ENCODE measurements around the gene PTGES2.
"Not testable (repeated sequence)": the region's sequence is repeated elsewhere in the genome, so short reads cannot be mapped to it uniquely, and the experiment has no call there.

The PTGES2 gene

DNA sequence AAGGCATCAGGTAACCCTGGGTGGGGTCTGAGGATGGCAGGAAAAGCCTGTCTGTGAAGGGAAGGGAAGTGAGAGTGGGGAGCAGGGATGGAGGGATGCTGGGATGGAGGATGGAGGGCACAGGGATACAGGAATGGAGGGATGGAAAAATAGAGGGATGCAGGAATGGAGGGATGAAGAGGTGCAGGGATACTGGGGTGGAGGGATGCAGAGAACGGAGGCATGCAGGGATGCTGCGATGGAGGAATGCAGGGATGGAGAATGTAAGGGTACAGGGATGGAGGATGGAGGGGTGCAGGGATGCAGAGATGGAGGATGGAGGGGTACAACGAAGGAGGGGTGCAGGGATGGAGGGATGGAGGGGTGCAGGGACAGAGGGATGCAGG lies 9.1 kb downstream of the PTGES2 start:
- Histone ChIP-seq H3K36me3 (ENCODE audit: control insufficient read depth, insufficient read depth, low read length) (peaks cover 33% of the 10 kb centered on the region), H3K9me3 (ENCODE audit: control insufficient read depth, low read length) (no peaks in the 10 kb centered on the region), H3K27ac (ENCODE audit: insufficient read depth, low read length, poor library complexity, severe bottlenecking) (no peak overlapping the region), H3K4me3 (ENCODE audit: insufficient read depth, low read depth, low read length, poor library complexity, severe bottlenecking) (no peak overlapping the region), H3K4me1 (ENCODE audit: control insufficient read depth, insufficient read depth, low read length, poor library complexity, severe bottlenecking) (peaks cover 5% of the 10 kb centered on the region), H3K27me3 (replicated peaks; ENCODE audit: control insufficient read depth, insufficient read depth, low read length, poor library complexity, severe bottlenecking) (no peaks in the 10 kb centered on the region)
- DNase-seq: no peak

DNA sequence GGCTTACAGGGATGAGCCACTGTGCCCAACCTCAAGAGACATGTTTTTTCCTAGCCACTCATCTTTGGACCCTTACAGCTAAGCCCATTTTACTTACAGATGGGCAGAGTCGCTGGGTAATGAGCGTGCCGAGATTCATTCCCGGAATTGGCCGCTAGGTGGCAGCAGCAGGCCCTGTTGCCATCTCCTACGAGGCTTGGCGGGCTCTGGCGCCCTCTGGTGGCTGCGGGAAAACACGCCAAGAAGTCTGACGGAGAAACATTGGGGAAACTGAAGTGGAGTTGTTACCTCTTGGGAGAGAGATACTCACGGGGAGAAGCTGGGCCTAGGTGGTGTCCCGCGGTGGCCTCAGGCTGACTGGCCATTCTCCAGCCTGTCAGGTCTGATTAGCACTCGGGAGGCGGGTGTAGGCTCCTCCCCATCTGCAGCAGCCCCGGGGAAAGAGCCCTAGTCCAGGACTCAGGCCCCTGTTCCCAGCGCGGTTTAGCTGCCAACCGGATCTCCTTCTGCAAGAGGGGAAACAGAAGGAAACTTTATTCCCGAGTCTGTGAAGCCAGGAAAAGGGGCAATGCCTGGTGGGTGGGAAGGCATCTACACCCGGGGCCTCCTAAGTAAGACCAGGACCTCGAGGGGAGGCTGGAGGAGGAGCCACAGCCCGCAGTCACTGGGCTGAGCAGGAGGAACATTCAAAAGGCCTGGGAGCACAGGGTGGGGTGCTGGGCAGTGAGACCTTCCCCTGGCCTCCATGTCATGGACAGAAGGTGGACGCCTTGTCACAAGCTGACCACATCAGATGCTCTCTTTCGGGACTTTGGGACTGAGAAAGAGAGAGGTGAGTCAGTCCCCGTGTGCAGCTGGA lies 9.7 kb downstream of the PTGES2 start:
- Histone ChIP-seq H3K27me3 (replicated peaks; ENCODE audit: control insufficient read depth, insufficient read depth, low read length, poor library complexity, severe bottlenecking) (no peaks in the 10 kb centered on the region), H3K4me1 (ENCODE audit: control insufficient read depth, insufficient read depth, low read length, poor library complexity, severe bottlenecking) (peaks cover 5% of the 10 kb centered on the region), H3K36me3 (ENCODE audit: control insufficient read depth, insufficient read depth, low read length) (peaks cover 31% of the 10 kb centered on the region), H3K27ac (ENCODE audit: insufficient read depth, low read length, poor library complexity, severe bottlenecking) (no peak overlapping the region), H3K4me3 (ENCODE audit: insufficient read depth, low read depth, low read length, poor library complexity, severe bottlenecking) (no peak overlapping the region), H3K9me3 (ENCODE audit: control insufficient read depth, low read length) (no peaks in the 10 kb centered on the region)
- peak; percentile 81 to 93 (median 91) for DNase-seq

DNA sequence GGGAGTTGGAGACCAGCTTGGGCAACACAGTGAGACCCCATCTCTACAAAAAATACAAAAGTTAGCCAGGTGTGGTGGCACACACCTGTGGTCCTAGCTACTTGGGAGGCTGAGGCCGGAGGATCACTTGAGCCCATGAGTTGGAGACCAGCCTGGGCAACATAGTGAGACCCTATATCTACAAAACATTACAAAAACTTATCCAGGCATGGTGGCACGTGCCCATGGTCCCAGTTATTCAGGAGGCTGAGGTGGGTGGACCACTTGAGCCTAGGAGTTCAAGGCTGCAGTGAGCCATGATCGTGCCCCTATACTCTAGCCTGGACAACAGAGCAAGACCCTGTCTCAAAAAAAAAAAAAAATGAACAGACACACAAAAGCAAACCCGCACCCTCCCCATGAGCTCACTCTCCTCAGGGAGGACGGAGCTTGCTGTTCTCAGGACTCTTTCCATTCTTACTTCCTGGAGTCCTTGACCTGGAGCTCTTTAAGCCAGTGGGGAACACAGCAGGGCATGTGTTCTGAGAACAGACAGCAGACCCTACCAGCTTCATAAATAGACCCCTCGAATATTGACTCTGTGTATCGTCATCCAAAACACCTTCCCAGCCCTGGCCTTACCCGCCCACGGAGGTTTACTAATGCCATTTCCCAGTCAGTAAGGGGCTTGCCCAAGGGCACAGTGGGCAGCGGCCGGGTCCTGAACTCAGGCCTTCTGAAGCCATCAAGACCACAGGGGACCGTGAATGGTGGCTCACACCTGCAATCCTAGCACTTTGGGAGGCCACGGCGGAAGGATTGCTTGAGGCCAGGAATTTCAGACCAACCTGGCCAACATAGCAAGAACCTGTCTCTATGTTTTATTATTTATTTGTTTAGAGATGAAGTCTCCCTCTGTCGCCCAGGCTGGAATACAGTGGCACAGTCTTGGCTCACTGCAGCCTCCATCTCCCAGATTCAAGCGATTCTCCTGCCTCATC lies 11.1 kb downstream of the PTGES2 start:
- H3K4me1 ChIP-seq (ENCODE audit: control insufficient read depth, insufficient read depth, low read length, poor library complexity, severe bottlenecking): peaks cover 5% of the 10 kb centered on the region
- no peak overlapping the region for H3K4me3 ChIP-seq (ENCODE audit: insufficient read depth, low read depth, low read length, poor library complexity, severe bottlenecking)
- no peak for DNase-seq
- H3K9me3 ChIP-seq (ENCODE audit: control insufficient read depth, low read length): no peaks in the 10 kb centered on the region
- H3K36me3 ChIP-seq (ENCODE audit: control insufficient read depth, insufficient read depth, low read length): peaks cover 17% of the 10 kb centered on the region
- no peaks in the 10 kb centered on the region for H3K27me3 ChIP-seq (replicated peaks; ENCODE audit: control insufficient read depth, insufficient read depth, low read length, poor library complexity, severe bottlenecking)
- H3K27ac ChIP-seq (ENCODE audit: insufficient read depth, low read length, poor library complexity, severe bottlenecking): no peak overlapping the region

DNA sequence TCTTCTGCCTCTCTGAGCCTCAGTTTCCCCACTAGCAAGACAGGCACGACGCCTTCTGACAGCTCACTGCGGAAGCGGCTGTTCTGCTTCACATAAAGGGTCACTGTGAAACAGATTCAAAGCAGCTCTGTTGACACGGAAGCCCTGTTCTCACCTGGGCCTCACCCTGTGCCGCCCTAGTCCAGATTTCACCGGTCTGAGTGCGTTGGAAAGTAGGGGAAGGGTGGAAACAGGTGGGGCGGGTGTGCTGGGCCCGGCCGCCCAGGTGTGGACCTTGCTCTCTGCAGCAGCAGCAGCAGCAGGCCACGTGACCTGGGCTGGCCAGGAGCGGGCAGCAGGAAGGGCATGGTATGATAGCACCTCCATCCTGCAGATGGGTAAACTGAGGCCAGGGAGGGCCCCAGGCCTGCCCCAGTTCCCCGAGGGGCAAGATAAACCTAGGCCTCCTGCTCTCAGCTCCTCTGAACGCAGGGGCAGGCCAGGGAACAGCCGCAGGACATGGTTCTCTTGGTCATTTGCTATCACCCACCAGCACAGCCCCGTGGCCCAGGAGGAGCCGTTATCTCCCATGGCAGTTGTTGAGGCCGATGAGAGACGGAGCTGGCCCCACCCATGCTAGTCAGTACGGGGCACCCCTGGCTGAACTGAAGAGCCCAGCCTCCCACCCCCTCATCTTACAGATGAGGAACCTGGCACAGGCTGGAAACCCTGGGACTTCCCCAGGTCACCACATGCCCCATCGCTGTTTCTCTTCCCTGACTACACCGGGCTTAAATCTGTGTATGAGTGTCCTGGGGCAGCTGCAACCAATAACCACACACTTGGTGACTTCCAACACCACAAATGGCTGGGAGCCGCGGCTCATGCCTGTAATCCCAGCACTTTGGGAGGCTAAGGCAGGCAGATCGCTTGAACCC lies 12.1 kb downstream of the PTGES2 start:
- no peaks in the 10 kb centered on the region for H3K27me3 ChIP-seq (replicated peaks; ENCODE audit: control insufficient read depth, insufficient read depth, low read length, poor library complexity, severe bottlenecking)
- H3K9me3 ChIP-seq (ENCODE audit: control insufficient read depth, low read length): no peaks in the 10 kb centered on the region
- H3K27ac ChIP-seq (ENCODE audit: insufficient read depth, low read length, poor library complexity, severe bottlenecking): no peak overlapping the region
- H3K4me3 ChIP-seq (ENCODE audit: insufficient read depth, low read depth, low read length, poor library complexity, severe bottlenecking): no peak overlapping the region
- no peak for DNase-seq
- peaks cover 16% of the 10 kb centered on the region for H3K36me3 ChIP-seq (ENCODE audit: control insufficient read depth, insufficient read depth, low read length)
- peaks cover 5% of the 10 kb centered on the region for H3K4me1 ChIP-seq (ENCODE audit: control insufficient read depth, insufficient read depth, low read length, poor library complexity, severe bottlenecking)

DNA sequence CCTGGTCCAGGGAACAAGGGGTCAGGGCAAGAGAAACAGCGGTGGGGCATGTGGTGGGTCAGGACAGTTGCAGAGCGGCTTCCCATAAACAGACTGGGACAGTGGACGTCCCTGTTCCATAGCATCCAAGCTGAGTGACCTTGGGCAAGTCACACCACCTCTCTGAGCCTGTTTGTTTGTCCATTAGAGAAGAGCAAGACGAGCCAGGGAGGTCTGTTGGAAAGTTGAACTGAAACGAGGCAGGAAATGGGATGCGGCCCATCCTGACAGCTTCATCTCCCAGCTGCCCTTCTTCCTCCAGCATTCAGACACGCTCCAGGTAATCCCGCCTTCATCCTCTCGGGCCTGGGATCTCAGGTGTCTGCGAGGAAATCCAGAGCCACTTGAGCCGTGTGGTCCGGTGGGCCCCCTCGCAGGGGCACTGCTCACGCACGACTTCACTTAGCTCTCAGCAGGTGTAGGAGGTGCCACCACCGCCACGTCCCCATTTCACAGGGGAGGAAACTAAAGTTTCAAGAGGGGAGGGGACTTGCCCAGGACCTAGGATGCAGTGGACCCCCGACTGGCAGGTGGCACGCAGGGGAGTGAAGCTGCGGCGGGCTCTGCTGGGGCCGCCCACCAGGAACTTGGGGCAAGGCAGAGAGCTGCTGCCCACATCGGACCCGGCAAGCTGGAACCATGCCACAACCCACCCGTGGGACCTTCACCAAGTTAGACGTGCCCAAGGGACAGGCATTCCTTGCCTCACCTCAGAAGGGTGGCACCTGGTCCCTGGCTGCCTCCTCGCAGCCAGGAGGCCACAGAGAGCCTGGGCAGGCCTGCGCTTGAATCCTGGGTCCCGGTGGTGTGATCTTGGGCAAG lies 13.0 kb downstream of the PTGES2 start:
- H3K4me1 ChIP-seq (ENCODE audit: control insufficient read depth, insufficient read depth, low read length, poor library complexity, severe bottlenecking): peaks cover 5% of the 10 kb centered on the region
- H3K27ac ChIP-seq (ENCODE audit: insufficient read depth, low read length, poor library complexity, severe bottlenecking): no peak overlapping the region
- no peaks in the 10 kb centered on the region for H3K27me3 ChIP-seq (replicated peaks; ENCODE audit: control insufficient read depth, insufficient read depth, low read length, poor library complexity, severe bottlenecking)
- H3K36me3 ChIP-seq (ENCODE audit: control insufficient read depth, insufficient read depth, low read length): peaks cover 16% of the 10 kb centered on the region
- H3K4me3 ChIP-seq (ENCODE audit: insufficient read depth, low read depth, low read length, poor library complexity, severe bottlenecking): no peak overlapping the region
- DNase-seq: no peak
- no peaks in the 10 kb centered on the region for H3K9me3 ChIP-seq (ENCODE audit: control insufficient read depth, low read length)

DNA sequence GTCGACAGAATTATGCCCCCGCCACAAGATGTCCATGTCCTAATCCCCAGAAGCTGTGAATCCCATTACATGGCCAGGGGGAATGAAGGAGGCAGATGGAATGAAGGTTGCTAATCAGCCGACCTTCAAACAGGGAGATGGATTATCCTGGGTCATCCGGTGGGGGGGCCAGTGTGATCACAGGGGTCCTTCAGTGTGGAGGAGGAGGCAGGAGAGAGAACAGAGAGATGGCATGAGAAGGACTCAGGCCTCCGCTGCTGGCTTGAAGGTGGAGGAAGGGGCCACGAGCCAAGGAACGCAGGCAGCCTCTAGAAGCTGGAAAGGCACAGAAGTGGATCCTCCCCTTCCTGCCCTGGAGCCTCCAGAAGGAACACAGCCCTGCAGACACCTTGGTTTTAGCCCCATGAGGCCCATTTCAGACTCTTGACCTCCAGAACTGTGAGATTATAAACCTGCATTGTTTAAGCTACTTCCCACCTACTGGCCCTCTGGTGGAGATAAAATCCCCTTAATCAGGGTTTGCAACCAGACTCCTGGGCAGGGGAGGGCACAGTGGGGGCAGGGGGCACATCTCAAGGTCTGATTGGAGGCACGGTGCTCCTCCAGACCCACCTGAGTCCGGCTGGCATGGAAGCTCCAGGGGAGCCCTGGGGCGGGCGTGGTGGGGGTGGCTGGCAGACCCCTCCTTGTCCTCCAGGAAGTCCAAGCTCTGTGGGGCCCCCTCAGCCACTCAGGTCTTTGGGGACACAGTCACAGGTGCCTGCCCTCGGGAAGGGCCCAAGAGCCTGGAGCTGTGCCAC lies 13.8 kb downstream of the PTGES2 start:
- no peaks in the 10 kb centered on the region for H3K9me3 ChIP-seq (ENCODE audit: control insufficient read depth, low read length)
- peaks cover 5% of the 10 kb centered on the region for H3K4me1 ChIP-seq (ENCODE audit: control insufficient read depth, insufficient read depth, low read length, poor library complexity, severe bottlenecking)
- H3K27ac ChIP-seq (ENCODE audit: insufficient read depth, low read length, poor library complexity, severe bottlenecking): no peak overlapping the region
- H3K36me3 ChIP-seq (ENCODE audit: control insufficient read depth, insufficient read depth, low read length): peaks cover 22% of the 10 kb centered on the region
- no peak for DNase-seq
- H3K27me3 ChIP-seq (replicated peaks; ENCODE audit: control insufficient read depth, insufficient read depth, low read length, poor library complexity, severe bottlenecking): no peaks in the 10 kb centered on the region
- no peak overlapping the region for H3K4me3 ChIP-seq (ENCODE audit: insufficient read depth, low read depth, low read length, poor library complexity, severe bottlenecking)

DNA sequence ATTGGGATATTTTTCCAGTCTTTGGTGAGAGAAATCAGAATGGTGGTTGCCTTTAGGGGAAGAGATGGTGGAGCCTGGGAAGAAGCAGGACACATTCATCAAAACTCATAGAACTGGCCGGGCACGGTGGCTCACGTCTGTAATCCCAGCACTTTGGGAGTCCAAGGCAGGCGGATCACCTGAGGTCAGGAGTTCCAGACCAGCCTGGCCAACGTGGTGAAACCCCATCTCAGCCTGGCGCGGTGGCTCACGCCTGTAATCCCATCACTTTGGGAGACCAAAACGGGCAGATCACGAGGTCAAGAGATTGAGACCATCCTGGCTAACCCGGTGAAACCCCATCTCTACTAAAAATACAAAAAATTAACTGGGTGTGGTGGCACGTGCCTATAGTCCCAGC lies 15.8 kb downstream of the PTGES2 start:
- H3K27me3 ChIP-seq (replicated peaks; ENCODE audit: control insufficient read depth, insufficient read depth, low read length, poor library complexity, severe bottlenecking); H3K4me3 ChIP-seq (ENCODE audit: insufficient read depth, low read depth, low read length, poor library complexity, severe bottlenecking); DNase-seq; H3K4me1 ChIP-seq (ENCODE audit: control insufficient read depth, insufficient read depth, low read length, poor library complexity, severe bottlenecking); H3K27ac ChIP-seq (ENCODE audit: insufficient read depth, low read length, poor library complexity, severe bottlenecking); H3K9me3 ChIP-seq (ENCODE audit: control insufficient read depth, low read length): not testable (repeated sequence)
- H3K36me3 ChIP-seq (ENCODE audit: control insufficient read depth, insufficient read depth, low read length): peaks cover 42% of the 10 kb centered on the region

DNA sequence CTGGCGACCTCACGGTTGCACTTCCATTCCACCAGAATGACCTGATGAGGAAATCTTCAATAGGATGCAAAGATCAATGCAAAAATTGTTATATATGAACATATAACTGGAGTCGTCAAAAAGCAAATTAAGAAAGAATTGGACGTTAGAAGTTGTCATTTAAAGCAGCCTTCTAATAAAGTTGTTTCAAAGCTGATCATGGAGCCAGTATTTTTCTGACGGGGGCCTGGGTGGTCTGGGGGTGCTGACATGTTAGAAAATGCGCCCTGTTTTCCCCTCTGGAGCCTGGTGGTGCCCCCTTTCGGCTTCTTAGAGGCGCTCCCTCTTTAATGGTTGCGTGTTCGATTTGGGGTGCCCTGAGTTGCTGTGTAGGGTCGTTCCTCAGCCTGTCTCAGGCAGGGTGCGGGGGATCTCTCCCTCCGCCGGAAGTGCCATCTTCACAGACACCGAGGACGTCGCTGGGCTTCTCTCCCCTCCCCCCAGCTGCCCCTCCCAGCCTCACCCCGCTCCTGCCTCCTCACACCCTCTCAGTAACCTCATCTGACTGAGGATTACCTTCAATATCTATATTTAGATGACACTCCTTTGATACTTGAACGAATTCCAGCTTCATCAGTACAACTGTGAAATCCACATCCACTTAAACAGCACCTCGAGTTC lies 18.3 kb downstream of the PTGES2 start:
- DNase-seq: no peak
- no peak overlapping the region for H3K27ac ChIP-seq (ENCODE audit: insufficient read depth, low read length, poor library complexity, severe bottlenecking)
- H3K4me3 ChIP-seq (ENCODE audit: insufficient read depth, low read depth, low read length, poor library complexity, severe bottlenecking): no peak overlapping the region
- H3K36me3 ChIP-seq (ENCODE audit: control insufficient read depth, insufficient read depth, low read length): peaks cover 54% of the 10 kb centered on the region
- H3K27me3 ChIP-seq (replicated peaks; ENCODE audit: control insufficient read depth, insufficient read depth, low read length, poor library complexity, severe bottlenecking): no peaks in the 10 kb centered on the region
- H3K4me1 ChIP-seq (ENCODE audit: control insufficient read depth, insufficient read depth, low read length, poor library complexity, severe bottlenecking): no peaks in the 10 kb centered on the region
- no peaks in the 10 kb centered on the region for H3K9me3 ChIP-seq (ENCODE audit: control insufficient read depth, low read length)
